Lower leg skin (tissue), 3 donors: ENCODE measurements around the gene MAPT.

Source experiments
- POLR2A ChIP-seq, 2 donors: fragments of 450-650 bp; IDR thresholded peaks; one replicate each; pipeline ENCODE4 v1.6.1; 2016 to 2017; ENCODE audit warnings: antibody characterized with exemption in 2 of 2, mild to moderate bottlenecking in 1 of 2, moderate library complexity in 1 of 2
- TF ChIP-seq, protein P1 (sequence below), 3 donors: fragments of 450-650 bp; IDR thresholded peaks; one replicate each; pipeline ENCODE4 v1.5.1; 2016; ENCODE audit warnings: antibody characterized with exemption in 3 of 3, mild to moderate bottlenecking in 3 of 3, moderate library complexity in 2 of 3

DNA sequence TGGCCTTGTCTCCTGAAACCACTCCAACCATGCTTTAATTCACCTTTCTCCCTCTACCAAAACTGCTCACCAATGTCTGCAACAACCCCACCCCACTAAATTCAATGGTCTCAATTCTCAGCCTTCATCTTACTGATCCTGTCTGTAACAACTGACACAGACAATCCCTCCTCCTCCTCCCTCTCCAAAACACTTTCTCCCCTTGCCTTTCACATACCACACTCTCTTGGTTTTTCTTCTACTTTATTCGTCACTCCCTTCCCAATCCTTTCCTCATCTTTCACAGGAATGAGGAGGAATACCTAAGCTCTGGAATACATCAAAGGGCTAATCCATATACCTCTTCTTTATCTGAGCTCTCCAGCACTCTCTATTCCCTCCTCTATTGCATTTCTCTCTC lies 170.1 kb downstream of the MAPT start:
- TF ChIP-seq, protein P1, sequence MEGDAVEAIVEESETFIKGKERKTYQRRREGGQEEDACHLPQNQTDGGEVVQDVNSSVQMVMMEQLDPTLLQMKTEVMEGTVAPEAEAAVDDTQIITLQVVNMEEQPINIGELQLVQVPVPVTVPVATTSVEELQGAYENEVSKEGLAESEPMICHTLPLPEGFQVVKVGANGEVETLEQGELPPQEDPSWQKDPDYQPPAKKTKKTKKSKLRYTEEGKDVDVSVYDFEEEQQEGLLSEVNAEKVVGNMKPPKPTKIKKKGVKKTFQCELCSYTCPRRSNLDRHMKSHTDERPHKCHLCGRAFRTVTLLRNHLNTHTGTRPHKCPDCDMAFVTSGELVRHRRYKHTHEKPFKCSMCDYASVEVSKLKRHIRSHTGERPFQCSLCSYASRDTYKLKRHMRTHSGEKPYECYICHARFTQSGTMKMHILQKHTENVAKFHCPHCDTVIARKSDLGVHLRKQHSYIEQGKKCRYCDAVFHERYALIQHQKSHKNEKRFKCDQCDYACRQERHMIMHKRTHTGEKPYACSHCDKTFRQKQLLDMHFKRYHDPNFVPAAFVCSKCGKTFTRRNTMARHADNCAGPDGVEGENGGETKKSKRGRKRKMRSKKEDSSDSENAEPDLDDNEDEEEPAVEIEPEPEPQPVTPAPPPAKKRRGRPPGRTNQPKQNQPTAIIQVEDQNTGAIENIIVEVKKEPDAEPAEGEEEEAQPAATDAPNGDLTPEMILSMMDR (IDR thresholded peaks at IDR 0.05): no peak
- no peak for TF ChIP-seq POLR2A (IDR thresholded peaks at IDR 0.05)
